Stimulated activated naive CD8-positive, alpha-beta T cell treated with anti-CD3 and anti-CD28 coated beads, Interleukin-15, amount 100 ng/mL, for 72 hours (primary cell): Measurements from ENCODE around the gene GRP.

Experiments used
- ATAC-seq: fragments of 150-1000 bp; cut with Tn5 transposase; 2 replicates; pipeline ENCODE4 v1.10.0; 2021; ENCODE audit warnings: mild to moderate bottlenecking, moderate library complexity
- DNase-seq, 2 donors: peaks; one replicate each; pipeline ENCODE4 v3.0.0; 2021 to 2022
- H3K27ac Mint-ChIP-seq, 2 donors: one replicate each; pipeline ENCODE4 v1.8.0; 2022; ENCODE audit warnings: mild to moderate bottlenecking in 2 of 2, mixed read lengths in 2 of 2, moderate library complexity in 2 of 2
- H3K27me3 Mint-ChIP-seq: one replicate; pipeline ENCODE4 v1.8.0; 2022; ENCODE audit warnings: mixed read lengths
- H3K4me1 Mint-ChIP-seq: one replicate; pipeline ENCODE4 v1.8.0; 2022; ENCODE audit warnings: mild to moderate bottlenecking, mixed read lengths
- H3K4me3 Mint-ChIP-seq, 2 donors: one replicate each; pipeline ENCODE4 v1.8.0; 2022; ENCODE audit warnings: mild to moderate bottlenecking in 2 of 2, mixed read lengths in 2 of 2, moderate library complexity in 1 of 2
- H3K9me3 Mint-ChIP-seq, 2 donors: one replicate each; pipeline ENCODE4 v1.8.0; 2022; ENCODE audit warnings: mixed read lengths in 2 of 2

The GRP gene

GRCh38 chr18:59269563-59270119 is 49.7 kb downstream of the GRP start:
- no peaks in the 10 kb centered on the region for H3K9me3 Mint-ChIP-seq
- ATAC-seq: no peak
- DNase-seq: no peak
- peaks cover 93% of the 10 kb centered on the region for H3K27me3 Mint-ChIP-seq
- H3K4me1 Mint-ChIP-seq: peaks cover 54% of the 10 kb centered on the region
- H3K27ac Mint-ChIP-seq: peak overlapping the region in 1 of 2 donors; percentile 35
- peak overlapping the region; percentile 57 to 62 for H3K4me3 Mint-ChIP-seq

DNA sequence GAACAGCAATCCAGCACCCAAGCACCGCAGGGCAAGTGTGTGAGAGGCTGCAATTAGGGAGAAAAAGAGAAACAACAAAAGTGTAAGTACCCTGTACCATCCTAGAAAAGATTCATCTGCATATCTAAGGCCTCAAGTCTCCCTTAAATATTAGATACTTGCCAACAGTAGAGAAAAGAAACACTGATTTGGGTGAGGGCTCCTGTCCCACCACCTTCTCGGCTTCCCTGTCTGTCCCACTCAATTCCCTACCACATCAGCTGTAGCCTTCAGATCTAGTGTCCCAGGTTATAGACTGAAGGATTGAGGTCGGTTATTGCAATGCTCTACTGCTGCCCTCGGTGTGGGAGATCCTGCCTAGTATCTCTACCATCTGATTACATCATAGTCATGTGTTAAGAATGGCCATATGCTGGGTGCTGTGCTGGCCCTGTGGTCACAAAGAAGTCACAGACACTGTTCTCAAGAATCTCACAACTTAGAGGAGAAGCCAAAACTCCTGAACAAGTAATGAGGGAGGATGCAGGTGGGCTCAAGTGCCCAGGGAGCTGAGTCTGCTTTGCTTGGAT is 50.8 kb downstream of the GRP start:
- ATAC-seq (no peak), DNase-seq (no peak)
- peaks cover 51% of the 10 kb centered on the region for H3K4me1 Mint-ChIP-seq
- H3K4me3 Mint-ChIP-seq: no peak overlapping the region
- no peaks in the 10 kb centered on the region for H3K9me3 Mint-ChIP-seq
- H3K27me3 Mint-ChIP-seq: peaks cover 93% of the 10 kb centered on the region
- H3K27ac Mint-ChIP-seq: no peak overlapping the region

DNA sequence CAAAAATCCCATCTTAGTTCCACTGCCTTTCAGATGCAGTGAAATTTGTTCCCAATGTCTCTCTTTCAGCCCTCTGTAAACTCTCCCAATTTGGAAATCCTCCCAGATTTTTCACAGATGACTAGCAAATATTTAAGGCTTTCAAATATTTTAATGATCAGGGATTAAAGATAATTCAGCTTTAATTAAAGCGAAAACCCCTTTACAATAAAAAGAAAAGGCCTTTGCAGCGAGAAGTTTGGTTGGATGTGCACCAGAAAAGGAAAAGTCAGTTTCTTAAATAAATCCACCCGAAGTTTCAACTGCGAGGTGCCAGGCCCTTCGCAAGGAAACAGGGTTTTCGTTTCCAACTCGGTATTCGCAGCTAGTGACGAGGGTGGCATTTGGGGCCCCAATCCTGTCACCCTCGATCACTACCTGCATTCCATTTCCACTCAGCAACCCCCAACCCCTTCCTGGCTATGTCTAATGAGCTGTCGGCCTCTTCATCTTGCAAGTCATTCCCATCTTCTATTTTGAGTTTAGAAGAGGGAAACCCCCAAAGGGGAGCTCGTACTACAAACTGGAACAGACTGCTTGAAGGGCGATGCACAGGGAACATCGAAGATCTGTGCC is 51.8 kb downstream of the GRP start:
- ATAC-seq: no peak
- no peak for DNase-seq
- Mint-ChIP-seq H3K4me1 (peaks cover 46% of the 10 kb centered on the region), H3K9me3 (no peaks in the 10 kb centered on the region), H3K4me3 (peak overlapping the region; percentile 7 to 21), H3K27me3 (peaks cover 93% of the 10 kb centered on the region), H3K27ac (no peak overlapping the region)

- Mint-ChIP-seq H3K4me3 (peak overlapping the region; percentile 7 to 21), H3K4me1 (peaks cover 44% of the 10 kb centered on the region), H3K9me3 (no peaks in the 10 kb centered on the region), H3K27me3 (peaks cover 93% of the 10 kb centered on the region), H3K27ac (no peak overlapping the region)
- no peak for ATAC-seq
- DNase-seq: no peak
Observed at GRCh38 chr18:59272221-59272888, 52.4 kb downstream of the GRP start.

DNA sequence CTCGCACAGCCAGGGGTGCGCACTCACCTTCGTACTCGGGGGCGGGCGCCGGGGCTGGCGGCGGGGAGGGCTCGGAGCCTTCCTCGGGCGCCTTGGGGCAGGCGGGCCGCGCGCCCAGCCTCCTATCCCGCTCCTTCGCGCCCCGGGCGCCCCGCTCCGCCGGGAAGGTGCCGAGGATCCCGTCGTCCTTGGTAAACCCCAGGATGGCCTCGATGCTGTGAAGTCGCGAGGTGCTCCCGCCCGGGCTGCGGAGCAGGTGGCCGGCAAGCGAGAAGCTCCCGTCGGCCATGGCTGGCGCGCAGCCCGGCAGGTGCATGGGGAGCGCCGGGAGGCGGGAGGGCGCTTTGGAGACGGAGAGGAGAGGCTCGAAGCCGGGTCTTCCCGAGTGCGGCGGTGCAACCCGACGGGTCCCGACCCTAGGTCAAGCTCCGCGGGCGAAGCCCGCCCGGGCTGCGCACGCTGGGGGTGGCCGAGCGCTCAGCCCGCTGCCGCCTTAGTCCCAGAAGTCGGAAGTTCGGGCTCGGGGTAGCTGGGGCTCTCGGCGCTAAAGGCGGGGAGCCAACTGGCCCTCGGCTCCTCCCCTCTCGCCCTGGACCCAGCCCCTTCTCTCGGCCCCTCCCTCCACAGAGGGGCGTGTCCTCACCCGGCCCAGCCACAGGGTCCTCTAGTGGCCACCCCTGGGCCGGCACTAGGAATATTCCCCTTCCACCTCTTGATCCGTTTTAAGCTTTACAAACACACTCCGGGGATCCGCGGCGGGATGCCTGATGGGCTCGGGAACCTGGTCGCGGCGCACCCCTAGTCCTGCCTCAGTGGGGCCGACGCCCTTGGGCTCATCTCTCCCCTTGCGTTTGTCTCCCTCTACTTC is 53.2 kb downstream of the GRP start, which contains the start of gene RAX:
Gene RAX (minus strand): TSS at position 564 of the 868 bp plus-strand sequence. CDS start 248 bp downstream, at position 316.
- DNase-seq (peak in 1 of 2 donors; percentile 42), ATAC-seq (peak; percentile 50)
- peaks cover 93% of the 10 kb centered on the region for H3K27me3 Mint-ChIP-seq
- peaks cover 36% of the 10 kb centered on the region for H3K4me1 Mint-ChIP-seq
- no peaks in the 10 kb centered on the region for H3K9me3 Mint-ChIP-seq
- H3K4me3 Mint-ChIP-seq: peak within 1 kb of the TSS; percentile 53 to 70
- peak within 1 kb of the TSS in 1 of 2 donors; percentile 12 for H3K27ac Mint-ChIP-seq

GRCh38 chr18:59273759-59274532 is 54.0 kb downstream of the GRP start:
- Mint-ChIP-seq H3K4me1 (peaks cover 28% of the 10 kb centered on the region), H3K4me3 (peak overlapping the region; percentile 53 to 70), H3K27me3 (peaks cover 93% of the 10 kb centered on the region), H3K27ac (peak overlapping the region in 1 of 2 donors; percentile 12), H3K9me3 (no peaks in the 10 kb centered on the region)
- no peak for ATAC-seq
- no peak for DNase-seq

- ATAC-seq: no peak
Observed at GRCh38 chr18:59274533-59274928, 54.6 kb downstream of the GRP start.

DNA sequence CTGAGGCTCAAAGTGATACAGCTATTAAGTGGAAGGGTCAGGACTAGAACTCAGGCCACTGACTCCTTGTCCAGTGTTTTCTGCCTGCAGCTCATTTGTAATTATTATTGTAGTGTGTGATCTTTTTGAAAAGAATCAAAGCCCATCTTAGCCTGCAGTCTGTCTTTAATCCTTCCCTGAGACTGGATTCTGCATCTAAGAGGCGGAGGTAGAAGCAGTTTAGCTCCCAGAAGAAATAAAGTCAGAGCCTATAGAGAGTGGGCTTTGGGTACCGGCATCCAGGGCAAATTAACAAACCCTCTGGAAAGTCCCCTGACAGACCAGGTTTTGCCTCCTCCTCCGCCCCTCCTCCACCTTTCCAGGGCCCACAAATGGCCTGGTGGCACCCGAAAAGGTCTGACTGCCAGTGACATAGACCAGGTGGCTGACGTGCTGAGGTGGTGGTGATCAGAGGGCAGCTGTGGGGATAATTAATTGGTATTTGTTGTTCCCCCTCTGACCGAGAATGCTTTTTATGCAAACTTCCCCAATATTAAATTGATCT is 55.5 kb downstream of the GRP start:
- Mint-ChIP-seq H3K4me1 (peaks cover 20% of the 10 kb centered on the region), H3K27me3 (peaks cover 89% of the 10 kb centered on the region), H3K9me3 (no peaks in the 10 kb centered on the region), H3K27ac (no peak overlapping the region), H3K4me3 (no peak overlapping the region)
- no peak for DNase-seq
- no peak for ATAC-seq

More at GRCh38 chr18:59274533-59274928, 54.6 kb downstream of the GRP start:
- H3K27me3 Mint-ChIP-seq: peaks cover 89% of the 10 kb centered on the region
- no peak overlapping the region for H3K4me3 Mint-ChIP-seq
- no peaks in the 10 kb centered on the region for H3K9me3 Mint-ChIP-seq
- no peak for DNase-seq
- H3K27ac Mint-ChIP-seq: no peak overlapping the region
- H3K4me1 Mint-ChIP-seq: peaks cover 25% of the 10 kb centered on the region

DNA sequence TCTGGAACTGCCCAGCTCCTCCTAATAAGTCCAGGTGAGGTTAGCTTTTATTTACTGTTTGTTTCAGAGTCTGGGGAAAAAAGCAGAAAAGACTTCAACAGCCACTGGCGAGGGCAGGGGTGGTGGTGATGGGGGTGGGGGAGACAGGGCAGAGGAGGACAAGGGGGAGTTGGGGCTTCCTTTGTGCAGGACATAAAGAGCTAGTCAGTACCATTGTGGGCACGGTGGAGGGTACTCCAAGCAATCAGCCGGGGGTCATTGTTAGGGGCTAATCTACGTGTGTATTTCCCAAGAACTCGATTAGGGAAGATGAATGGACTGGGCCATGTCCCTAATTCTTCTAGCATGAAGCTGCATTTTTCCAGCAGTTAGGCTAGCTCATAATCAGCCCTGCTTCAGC is 56.1 kb downstream of the GRP start:
- Mint-ChIP-seq H3K27ac (no peak overlapping the region), H3K27me3 (peaks cover 89% of the 10 kb centered on the region), H3K4me1 (peaks cover 20% of the 10 kb centered on the region), H3K9me3 (no peaks in the 10 kb centered on the region), H3K4me3 (no peak overlapping the region)
- ATAC-seq (no peak), DNase-seq (no peak)

DNA sequence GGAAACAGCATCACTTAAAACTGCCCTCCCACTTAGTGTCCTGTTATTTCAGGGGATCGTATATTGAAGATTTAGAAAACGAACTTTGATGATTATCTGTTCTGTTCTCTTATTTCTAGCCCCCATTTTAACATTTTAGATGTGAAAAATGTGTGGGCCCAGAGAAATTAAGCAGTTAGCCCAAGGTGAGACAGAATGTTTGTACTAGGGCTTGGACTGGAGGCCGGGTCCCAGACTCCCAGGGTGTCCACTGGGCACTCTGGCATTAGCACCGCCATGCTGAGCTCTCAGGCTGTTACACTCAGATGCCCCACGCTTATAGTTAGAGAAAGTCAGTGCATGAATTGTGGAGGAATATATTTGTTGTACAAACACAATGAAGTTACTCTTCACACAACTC is 58.8 kb downstream of the GRP start:
- H3K27me3 Mint-ChIP-seq: peaks cover 85% of the 10 kb centered on the region
- no peak for ATAC-seq
- H3K4me3 Mint-ChIP-seq: no peak overlapping the region
- no peaks in the 10 kb centered on the region for H3K9me3 Mint-ChIP-seq
- DNase-seq: no peak
- H3K4me1 Mint-ChIP-seq: peaks cover 7% of the 10 kb centered on the region
- H3K27ac Mint-ChIP-seq: no peak overlapping the region

DNA sequence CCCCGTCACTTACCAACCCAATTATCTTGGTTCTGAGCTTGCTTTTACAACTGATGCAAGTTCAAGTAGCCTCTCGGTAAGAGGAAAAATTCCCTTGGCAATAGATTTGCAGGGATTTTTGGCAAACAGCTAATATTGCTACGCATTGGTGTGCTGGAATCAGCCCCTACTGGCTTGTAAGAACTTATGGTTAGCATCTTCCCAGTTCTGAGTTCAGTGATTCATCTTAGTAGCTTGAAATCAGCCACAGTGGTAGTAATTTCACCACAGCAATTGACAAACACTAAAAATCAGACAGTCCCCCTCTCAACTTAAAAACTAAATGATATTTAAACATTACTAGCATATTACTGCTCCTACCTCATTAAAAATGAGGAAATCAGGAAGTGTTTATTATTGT is 59.2 kb downstream of the GRP start:
- H3K9me3 Mint-ChIP-seq: no peaks in the 10 kb centered on the region
- H3K4me3 Mint-ChIP-seq: no peak overlapping the region
- DNase-seq: no peak
- ATAC-seq: no peak
- peaks cover 3% of the 10 kb centered on the region for H3K4me1 Mint-ChIP-seq
- no peak overlapping the region for H3K27ac Mint-ChIP-seq
- peaks cover 85% of the 10 kb centered on the region for H3K27me3 Mint-ChIP-seq

- Mint-ChIP-seq H3K4me3 (no peak overlapping the region), H3K4me1 (no peaks in the 10 kb centered on the region), H3K27me3 (peaks cover 85% of the 10 kb centered on the region), H3K9me3 (no peaks in the 10 kb centered on the region), H3K27ac (no peak overlapping the region)
- DNase-seq (no peak), ATAC-seq (no peak)
Observed at GRCh38 chr18:59279722-59280121, 59.8 kb downstream of the GRP start.
